NT2/D1 (cell line): ENCODE results near the gene TLR10.

Source experiments
- SUZ12 ChIP-seq: IDR thresholded peaks from 2 replicates; pipeline ENCODE4 v1.6.1; 2011; ENCODE audit not compliant: insufficient read length, insufficient read depth; ENCODE audit errors: extremely low read depth
- ZNF274 ChIP-seq: IDR thresholded peaks from 2 replicates; pipeline ENCODE4 v1.6.1; 2011; ENCODE audit warnings: mild to moderate bottlenecking, low read depth, low read length

DNA sequence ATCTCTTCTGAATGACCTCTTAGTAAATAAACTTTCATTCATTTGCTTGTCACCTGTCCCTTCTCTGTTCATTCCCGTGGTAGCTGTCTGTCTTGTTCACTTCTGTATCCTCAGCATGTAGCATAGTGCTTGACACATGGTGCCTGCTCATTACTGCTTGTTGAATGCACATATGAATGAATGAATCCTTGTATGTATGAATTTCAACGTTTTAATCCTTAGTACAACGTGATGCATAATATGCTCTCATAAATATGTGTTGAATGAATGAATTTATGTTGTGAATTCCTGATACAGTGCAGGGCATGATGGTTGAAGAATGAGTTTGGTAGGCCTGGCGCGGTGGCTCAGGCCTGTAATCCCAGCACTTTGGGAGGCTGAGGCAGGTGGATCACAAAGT lies 3.0 kb downstream of the TLR10 start:
- TF ChIP-seq ZNF274, result no peak
- no peak for TF ChIP-seq SUZ12
